ENCODE results near the gene DHRS7B.
A peak's percentile ranks its signal among the peaks of the same experiment; 100 is the strongest.
"Not testable (repeated sequence)": the region's sequence is repeated elsewhere in the genome, so short reads cannot be mapped to it uniquely, and the experiment has no call there.

The DHRS7B gene

DNA sequence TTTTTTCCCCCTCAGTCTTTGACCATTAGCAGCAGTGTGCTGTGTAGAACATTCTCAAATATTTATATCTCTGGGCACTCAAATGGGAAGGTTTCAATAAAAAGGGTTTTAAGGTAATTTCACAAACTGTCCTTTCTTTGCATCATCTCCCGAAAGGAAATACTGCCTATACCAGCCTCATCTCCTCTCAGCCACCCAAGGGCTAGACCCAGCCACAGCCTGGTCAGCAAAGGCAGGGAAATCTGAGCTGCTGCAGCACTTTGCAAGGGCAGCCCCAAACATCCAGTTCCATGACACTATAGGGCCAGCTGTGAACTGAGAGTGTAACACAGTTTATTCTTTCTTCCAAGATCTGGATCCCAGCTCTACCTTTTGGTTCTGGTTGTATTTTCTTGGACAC, 58.3 kb downstream of the DHRS7B start:
- DNase-seq: no peak

DNA sequence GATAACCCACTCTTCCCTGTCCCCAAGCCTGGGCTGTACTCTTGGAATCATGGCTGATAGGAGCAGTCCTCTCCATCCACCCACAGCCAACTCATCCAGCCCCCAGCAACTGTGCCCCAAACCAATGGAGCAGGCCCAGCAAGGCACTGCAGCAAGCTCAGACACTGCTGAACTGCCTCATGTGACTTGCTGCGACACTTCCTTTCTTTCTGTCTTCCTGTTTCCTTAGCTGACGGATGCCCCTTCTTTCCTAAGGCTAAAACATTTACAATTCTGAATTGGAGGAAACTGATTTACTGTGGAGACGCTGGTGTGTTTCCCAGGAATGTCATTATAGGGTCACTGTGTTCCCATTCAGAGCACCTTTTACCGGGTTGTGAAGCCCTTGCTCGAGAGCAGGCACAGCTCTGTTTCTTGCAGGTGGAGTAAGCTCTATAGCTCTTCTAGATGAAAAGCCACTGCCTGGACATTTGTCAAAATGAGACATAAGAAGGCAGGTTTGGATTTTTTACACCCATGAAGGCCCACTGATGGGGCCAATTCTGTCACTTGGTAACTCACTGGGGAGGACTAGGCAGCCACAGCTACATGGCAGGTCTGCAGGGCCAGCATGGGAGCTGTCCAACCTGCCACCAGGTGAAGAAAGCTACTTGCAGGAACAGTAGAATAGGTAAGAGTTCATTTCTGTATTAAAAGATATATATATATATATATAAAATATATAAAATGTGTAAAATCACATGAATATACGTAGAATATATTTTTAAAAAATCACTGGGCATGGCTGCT, 59.8 kb downstream of the DHRS7B start:
- no peak for DNase-seq

DNA sequence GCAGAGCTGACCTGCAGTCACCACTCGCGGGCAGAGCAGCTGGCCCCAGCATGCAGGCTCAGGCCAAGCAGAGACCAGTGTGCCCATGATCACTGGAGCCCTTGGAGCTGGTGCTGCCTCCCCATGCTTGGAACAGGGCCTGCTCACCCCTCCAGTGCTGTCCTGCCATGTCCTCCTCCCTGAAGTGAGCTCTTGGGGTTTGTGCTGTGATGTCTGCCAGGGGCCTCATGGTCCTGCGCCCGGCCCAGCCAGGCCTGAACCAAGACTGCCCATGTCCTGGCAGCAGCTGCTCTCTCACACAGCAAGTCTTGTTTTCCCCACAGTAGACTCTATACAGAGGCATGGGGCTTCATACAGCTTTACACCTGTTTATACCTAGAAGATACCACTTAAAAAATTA, 62.6 kb downstream of the DHRS7B start:
- DNase-seq: no peak

DNA sequence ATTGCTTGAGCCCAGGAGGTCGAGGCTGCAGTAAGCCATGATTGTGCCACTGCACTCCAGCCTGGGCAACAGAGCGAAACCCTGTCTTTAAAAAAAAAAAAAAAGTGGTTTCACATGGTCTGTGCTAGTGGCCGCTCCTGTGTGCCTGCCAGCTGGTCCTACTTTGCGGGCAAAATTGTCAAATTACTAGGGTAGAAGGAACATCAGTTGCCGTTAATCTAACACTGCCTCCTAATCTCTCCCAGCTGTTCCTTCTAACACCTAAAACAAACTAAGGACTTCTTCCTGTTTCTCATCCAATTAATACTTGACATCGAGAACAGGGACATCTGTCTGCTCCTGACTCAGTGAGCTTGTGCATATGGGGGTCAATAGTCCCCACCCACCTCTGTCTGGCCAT, 63.3 kb downstream of the DHRS7B start:
- no peak for DNase-seq

DNA sequence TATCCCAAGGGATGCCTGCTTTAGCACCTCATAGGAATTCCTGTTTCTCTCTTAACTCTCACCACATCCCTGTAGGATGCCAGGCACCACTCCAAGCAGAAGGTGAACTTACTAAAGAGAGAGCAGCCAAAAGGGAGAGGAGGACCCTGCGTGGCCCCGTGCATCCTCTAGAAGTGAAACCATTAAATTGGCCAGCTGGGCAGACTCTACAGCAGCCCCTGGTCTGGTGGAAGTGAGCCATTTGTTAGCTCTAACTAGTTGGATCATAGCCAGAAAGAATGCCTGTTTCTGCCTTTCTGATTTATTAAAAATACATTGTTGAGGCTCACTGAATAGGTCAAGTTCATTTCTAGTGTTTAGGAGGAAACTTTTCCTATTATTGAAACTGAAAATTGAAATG, 64.9 kb downstream of the DHRS7B start:
- no peak for DNase-seq

DNA sequence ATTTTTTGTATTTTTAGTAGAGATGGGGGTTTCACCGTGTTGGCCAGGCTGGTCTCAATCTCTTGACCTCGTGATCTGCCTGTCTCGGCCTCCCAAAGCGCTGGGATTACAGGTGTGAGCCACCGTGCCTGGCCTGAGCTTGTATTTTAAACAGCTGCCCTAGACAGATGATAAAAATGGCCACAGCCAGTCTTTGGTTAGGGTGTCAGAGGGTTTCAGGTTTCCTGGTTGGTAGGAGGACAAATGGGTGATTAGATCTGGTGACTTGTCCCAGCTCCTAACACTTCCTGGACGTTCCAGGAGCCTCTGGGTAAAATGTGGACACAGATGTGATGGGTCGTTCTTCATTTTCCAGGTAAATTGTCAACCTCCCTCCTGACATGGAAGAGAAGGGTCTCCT, 65.7 kb downstream of the DHRS7B start:
- not testable (repeated sequence) for DNase-seq

DNA sequence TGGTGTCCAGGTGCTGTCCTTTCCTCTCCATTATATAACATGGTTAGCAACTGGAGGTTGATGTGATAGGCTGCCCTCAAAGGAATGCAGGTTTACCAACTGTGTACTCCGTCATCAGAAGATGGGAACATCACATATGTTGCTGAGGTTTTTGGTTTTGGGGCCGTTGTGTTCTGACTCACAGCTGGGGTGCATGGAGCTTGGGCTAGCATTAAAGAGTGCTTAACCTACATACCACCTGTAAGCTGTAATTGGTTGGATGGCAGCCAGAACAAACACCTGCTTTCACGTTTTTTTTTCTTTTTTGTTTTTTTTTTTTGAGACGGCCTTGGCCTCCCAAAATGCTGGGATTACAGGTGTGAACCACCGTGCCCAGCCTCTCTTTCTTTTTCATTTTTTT, 66.3 kb downstream of the DHRS7B start:
- no peak for DNase-seq

DNA sequence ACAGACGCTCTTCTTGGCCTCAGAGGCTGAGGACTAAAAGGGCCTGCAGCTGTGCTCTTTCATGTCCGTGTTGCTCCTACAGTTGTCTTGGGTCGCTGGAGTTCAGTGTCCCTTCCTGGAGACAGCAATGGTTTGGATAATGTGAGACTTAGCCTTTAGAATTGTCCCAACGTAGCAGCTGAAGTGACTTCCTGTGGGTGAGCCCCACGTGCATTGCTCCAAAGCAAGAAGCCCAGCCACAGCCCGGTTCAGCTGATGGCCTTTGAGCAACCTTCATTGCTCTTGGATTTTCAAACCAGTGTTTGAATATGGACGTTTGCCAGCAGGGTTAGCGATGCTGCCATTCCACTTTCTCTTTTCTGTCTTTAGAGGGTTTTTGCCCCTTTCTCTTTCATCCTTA, 67.5 kb downstream of the DHRS7B start:
- no peak for DNase-seq

DNA sequence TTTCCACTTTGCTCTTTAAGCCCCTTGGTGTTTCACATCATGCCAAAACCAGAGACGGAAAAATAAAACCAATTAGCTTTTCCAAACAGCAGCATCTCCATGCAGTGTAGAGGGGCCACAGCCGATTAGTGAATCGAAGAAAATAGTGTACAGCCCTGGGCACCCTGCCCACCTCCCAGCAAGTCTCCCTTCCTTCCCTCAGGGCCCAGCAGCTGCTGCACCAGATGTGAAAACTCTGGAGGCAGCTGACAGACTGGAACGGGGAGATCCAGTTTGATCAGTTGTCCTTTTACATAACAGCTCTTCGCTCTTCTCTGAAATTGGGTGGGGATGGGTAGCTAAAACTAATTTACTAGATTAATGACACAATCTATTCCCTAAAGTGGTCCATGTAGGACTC, 67.9 kb downstream of the DHRS7B start:
- DNase-seq: no peak

DNA sequence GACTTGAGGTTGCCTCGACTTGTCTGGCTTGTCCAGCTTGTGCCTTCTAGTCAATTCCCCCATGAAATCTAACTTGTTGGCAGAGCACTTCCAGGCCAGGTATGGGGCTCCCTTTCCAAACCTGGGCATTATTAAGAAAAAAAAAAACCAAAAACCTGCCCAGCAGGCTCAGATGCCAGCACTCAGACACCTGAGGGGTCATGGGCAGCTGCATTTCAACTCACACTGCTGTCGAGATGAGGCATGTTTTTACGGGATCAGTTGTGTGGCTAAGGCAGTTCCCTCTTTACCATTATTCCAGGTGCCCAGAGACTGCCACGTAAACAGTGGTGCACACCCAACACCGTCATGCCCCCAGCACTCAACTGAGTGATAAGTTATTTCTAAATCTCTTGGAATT, 69.4 kb downstream of the DHRS7B start:
- no peak for DNase-seq

DNA sequence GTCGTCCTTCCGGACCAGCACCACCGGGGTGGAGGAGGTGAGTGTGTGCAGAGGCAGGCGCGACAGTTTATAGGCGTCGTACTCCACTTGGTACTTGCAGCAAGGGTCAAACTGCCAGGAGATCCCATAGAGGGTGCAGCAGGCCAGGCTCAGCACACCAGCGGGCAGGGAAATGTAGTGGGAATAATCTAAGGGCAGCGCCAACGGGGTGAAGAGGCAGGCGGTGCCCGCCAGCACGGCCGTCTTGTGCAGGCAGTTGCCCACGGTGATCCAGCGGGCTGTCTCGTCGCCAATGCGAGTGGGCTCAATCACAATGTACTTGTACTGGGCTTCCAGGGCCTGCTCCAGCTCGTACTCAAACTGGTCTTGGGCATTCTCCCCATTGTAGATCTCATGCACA, 71.6 kb downstream of the DHRS7B start:
- DNase-seq: no peak

DNA sequence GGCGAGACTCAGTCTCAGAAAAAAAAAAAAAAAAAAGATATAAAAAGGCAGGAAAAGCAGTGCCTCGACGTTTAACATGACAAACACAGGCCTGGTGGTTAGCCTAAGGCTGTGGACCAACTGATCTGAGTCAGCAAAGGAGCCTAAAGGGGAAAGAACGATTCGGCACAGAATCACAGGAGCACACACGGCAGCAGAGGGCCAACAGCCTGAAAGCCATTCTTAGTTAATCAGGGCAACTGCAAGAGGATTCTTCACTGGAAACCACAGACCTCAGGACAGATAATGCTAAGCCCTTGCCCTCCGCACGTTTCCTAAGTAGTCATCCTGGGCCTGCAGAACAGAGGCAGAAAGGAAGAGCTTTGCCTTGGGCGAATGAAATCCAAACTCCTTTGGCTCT, 72.5 kb downstream of the DHRS7B start:
- DNase-seq: peak; percentile 38

DNA sequence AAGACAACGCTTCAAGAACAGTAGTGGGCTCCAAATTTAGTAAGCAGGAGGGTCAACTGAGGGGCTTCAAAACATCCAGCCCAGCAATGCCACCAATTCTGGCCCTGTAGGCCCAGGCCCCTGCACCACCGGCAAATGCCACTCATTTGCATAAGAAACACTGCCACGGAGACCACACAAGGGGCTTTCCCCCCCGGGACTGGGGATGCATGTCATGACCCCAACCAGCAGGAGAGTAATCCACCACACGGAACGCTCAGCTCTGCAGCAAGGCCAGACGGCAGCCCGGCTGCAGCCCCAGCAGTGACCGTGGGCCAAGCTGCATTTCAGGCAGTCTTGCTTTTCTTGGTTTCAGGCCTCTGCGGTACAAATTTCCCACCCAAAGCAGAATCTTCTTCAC, 73.1 kb downstream of the DHRS7B start:
- DNase-seq: no peak

DNA sequence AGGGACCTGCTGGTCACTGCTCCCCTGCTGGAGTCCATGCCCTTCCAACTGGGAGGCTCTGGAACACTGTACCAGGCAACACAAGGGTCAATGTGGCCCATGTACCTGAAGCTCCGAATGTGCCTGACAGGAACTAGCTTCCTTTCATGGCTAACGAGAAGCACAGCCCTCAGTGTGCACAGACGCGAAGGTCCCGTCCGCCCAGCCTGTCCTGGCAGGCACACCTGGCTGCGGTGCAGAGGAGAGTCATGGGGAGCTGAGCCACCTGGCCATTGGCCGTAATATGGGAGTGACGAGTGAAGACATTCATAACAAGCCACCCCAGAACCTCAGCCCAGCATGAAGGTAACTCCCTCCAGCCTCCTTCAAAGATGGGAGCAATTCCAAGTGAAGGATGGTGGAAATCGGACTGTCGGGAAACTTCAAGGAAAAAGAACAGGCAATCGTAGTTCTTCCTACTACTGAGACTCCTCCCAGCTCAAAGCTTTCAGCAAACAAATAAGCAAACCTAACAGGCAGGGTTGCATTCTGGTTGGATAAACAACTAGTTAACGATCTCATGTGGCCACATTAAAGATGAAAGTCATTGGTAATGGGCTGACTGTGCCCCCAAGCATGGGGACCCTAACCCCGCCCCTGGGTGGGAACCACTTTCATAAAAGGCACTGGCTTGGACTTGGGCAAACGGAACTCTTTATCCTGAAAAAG, 74.0 kb downstream of the DHRS7B start:
- no peak for DNase-seq

DNA sequence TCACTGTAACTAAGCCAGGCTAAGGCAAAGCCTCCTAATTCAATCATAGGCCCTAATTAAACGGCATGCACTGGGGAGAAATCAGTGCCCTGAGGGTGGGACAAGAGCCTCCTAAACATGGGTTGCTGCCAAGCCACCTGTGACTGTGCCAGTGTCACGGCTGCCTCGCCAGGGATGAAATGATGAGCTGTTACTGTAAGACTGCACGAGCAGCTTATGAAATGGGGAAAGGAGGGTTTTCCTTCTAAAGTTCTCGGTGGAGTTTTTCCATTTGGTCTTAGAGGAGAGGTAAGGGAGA, 74.5 kb downstream of the DHRS7B start:
- DNase-seq: no peak

DNA sequence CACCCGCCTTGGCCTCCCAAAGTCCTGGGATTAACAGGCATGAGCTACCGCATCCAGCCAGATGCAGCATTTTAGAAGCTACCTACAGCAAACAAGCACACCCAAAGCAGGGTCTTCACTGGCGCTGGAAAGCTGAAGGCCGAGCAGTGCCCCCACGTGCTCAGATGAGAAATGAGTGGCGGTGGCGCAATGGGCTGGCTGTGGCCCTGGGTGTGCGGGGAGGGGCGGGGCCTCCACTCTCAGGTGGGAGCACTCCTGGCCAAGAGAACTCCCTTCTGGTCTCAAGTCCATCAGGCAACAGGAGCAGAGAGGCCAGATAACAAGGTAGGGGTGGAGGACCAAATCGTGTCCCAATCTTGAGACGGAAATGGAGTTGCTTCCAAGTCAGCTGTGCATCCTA, 75.1 kb downstream of the DHRS7B start:
- DNase-seq: no peak

DNA sequence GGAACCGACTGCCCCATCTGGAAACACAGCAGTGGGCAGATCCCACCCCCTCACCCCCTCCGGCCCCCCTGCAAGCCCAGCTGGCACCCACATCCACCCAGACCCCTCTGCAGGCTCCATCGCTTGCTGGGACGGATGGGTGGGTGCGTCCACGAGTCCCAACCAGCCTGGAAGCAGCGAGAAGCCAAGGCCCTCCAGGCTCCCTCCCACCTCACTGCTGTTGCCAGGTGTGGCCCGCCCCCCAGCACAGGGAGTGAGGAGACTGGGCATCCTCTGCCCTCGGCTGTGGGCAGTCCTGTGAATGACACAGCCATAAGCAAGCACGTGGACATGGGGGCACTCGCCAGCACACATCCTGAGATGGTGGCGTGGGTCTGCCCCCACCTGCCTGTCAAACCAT, 75.7 kb downstream of the DHRS7B start:
- DNase-seq: no peak

DNA sequence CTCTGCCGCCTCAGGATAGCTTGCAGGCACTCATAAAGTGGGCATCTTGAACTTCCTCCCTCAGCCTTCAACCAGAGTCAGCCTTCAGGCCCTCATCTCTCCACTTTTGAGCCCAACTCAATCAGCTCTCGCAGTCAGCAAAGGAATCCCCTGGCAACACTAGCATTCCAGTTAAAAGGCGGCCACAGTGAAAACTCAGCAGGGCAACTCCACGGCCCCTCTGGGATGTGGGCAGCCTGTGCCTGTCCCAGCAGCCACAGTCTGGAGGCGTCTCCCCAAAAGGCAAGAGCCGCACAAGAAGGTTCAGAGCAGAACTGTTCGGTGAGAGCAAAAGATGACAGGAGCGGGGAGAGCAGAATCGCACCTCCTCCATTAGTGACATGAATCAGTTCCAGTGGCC, 78.2 kb downstream of the DHRS7B start:
- no peak for DNase-seq

DNA sequence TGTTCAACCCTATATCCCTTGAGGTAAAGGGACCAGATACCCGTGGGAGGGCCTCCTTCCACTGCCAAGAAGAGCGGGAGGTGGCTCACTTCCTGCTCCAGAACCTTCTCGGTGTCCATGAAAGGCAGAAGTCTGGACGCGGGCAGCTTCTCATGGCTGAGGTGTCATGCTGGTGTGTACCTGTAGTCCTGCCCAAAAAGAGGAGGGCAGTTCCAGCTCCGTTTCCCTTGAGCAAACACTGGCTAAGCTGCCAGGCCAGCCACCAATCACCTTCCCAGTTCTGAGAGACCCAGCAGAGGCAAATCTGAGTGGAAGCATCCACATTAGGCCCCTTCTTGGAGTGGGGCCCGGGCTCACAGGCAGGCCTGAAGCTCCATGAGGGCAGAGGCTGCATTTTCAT, 81.6 kb downstream of the DHRS7B start:
- DNase-seq: no peak

DNA sequence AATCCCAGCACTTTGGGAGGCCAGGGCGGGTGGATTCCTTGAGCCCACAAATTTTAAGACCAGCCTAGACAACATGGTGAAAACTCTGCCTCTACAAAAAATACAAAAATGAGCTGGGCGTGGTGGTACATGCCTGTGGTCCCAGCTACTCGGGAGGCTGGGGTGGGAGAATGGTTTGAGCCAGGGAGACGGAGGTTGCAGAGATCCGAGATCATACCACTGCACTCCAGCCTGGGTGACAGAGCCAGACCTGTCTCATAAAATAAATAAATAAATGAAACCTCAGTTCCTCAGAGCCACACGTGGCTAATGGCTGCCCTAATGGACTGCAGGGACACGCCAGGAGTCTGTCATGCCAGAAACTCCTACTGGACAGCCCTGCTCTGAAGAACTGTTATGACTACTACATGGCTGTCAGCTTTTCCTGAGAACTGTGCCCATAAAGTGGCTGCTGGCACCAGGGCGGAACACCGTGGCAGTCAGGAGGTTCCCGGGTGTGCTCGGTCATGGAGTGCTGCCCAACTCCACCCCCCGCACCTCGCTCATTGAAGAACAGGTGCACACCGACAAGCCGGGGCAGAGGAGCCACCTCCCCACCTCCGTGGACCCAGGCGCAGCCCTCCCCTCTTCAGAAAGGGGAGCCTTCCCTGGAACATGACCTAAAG, 82.9 kb downstream of the DHRS7B start:
- no peak for DNase-seq

DNA sequence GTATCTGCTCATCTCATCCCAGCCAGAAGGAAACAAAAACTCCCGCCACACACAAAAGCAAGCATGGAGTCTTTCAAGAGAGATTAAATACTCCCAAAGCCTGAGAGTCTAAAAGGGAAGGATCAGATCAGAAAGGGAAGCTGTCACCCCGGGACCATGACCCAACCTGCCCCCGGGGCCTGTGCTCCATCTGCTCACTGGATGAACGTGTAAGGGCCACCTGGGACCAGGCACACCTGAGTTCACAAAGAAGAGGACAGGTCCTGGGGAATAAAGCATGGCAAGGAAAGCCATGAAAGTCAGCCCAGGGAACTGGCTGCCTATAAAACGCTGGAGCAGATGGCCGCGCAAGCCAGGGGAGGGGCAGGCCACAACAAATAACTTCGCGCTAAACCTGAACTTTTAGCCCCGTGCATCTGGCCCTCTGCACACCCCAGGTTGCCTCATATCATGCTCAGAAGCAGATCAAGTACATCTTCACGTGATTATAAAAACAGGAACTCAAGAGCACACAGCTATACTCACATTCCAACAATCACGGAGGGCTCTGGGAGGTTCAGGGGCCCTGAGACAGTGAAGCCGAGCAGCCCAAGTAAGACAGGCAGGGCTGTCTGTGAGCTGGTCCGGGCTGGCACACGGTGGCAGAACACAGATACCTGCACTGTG, 83.8 kb downstream of the DHRS7B start:
- no peak for DNase-seq

DNA sequence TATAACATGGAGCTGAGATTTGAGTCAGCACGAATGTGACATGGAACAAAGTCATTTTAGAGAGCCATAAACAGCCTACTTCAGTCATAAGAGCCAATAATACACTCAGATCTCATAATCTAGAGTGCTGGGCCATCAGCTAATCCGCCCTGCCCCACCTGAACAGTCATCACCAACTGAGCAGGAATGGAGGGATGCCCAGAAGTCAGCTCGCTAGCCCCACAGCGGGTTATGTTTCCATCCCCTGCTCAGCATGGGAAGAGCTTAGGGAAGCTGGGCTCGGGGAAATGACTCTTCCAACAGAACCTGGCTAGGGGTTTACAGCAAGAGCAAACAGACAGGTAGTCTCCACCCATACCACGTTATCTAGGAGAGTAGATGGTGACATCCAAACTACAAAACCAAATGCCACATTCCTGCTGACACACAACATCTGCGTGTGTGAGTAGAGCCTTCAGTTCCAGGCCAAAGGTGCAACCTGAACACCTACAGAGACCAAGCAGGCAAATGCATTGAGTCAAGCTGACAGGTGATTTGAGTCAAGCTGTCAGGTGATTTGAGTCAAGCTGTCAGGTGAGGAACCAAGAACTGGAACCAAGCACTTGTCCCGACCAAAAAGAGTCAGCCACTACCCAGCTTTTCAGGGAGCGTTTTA, 85.2 kb downstream of the DHRS7B start:
- DNase-seq: no peak
